ENCODE results near the gene C6orf89. TPM values are rescaled to one million over a fixed set of nuclear protein-coding genes. Genes with fewer than 3 reads are reported as not detected.

C6orf89 gene
- total and polyA plus RNA-seq, 2 of the 8 experiments (the other 6 are each of a cell fraction or from before 2014, with no cell fraction given) = 4.6 to 12.3 TPM

DNA sequence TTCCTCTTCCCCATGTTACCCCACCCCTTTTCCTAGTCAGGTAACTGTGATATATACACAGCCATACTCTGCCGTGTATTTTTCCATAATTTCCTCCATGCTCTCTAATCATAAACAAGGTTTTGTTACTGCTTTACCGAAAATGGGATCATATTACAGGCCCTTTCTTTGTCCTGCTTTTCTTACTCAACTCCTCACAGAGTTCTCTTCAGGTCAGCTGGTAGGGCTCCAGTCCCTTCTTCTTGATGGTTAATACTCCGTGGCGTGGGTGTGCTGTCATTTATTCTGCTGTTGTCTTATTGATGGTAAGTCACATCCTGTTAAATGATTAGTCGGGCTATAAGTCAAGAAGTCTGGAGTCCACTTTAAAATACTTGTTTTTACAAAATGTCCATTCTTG, 43.9 kb downstream of the C6orf89 start (continued):
- no peak for TF ChIP-seq MAFK (IDR thresholded peaks at IDR 0.05; ENCODE audit: low read depth, low read length)
- no peak for TF ChIP-seq CHD2 (IDR thresholded peaks at IDR 0.05; ENCODE audit: low read length)
